IPS-18a (cell line): ENCODE results near the gene GRM1.

Source experiments
- H3K27ac ChIP-seq: one replicate; pipeline ENCODE4 v1.5.1; 2013; ENCODE audit warnings: low read length
- H3K27me3 ChIP-seq: one replicate; pipeline ENCODE4 v1.6.1; 2013; ENCODE audit warnings: mild to moderate bottlenecking, low read length; ENCODE audit not compliant: control insufficient read depth, insufficient read depth
- H3K36me3 ChIP-seq: one replicate; pipeline ENCODE4 v1.6.1; 2013; ENCODE audit warnings: low read depth, low read length; ENCODE audit not compliant: control insufficient read depth
- H3K4me1 ChIP-seq: one replicate; pipeline ENCODE4 v1.6.1; 2013; ENCODE audit warnings: low read depth, low read length; ENCODE audit not compliant: control insufficient read depth
- H3K4me3 ChIP-seq: one replicate; pipeline ENCODE4 v1.5.1; 2013; ENCODE audit warnings: low read length
- H3K9ac ChIP-seq: one replicate; pipeline ENCODE4 v1.6.1; 2013; ENCODE audit warnings: mild to moderate bottlenecking, low read length, moderate library complexity
- H3K9me3 ChIP-seq: one replicate; pipeline ENCODE4 v1.6.1; 2013; ENCODE audit warnings: low read depth, low read length; ENCODE audit not compliant: control insufficient read depth

The GRM1 gene

GRCh38 chr6:146433881-146434731 is 405.2 kb downstream of the GRM1 start:
- Histone ChIP-seq H3K27ac (no peak overlapping the region), H3K4me1 (no peaks in the 10 kb centered on the region), H3K36me3 (no peaks in the 10 kb centered on the region), H3K9me3 (no peaks in the 10 kb centered on the region), H3K9ac (no peak overlapping the region), H3K27me3 (peaks cover 16% of the 10 kb centered on the region), H3K4me3 (peak overlapping the region; percentile 52)

- Histone ChIP-seq H3K27ac (no peak overlapping the region), H3K4me1 (no peaks in the 10 kb centered on the region), H3K36me3 (no peaks in the 10 kb centered on the region), H3K4me3 (peak overlapping the region; percentile 52), H3K9me3 (no peaks in the 10 kb centered on the region), H3K27me3 (peaks cover 16% of the 10 kb centered on the region), H3K9ac (no peak overlapping the region)
These were observed 406.0 kb downstream of the GRM1 start for GRCh38 chr6:146434732-146435390.

GRCh38 chr6:146441907-146442306 is 413.0 kb downstream of the GRM1 start:
- H3K36me3 ChIP-seq: no peaks in the 10 kb centered on the region
- no peak overlapping the region for H3K27ac ChIP-seq
- no peaks in the 10 kb centered on the region for H3K9me3 ChIP-seq
- H3K4me1 ChIP-seq: no peaks in the 10 kb centered on the region
- no peaks in the 10 kb centered on the region for H3K27me3 ChIP-seq
- no peak overlapping the region for H3K4me3 ChIP-seq
- H3K9ac ChIP-seq: no peak overlapping the region

GRCh38 chr6:146444189-146444588 is 415.3 kb downstream of the GRM1 start:
- no peaks in the 10 kb centered on the region for H3K27me3 ChIP-seq
- H3K36me3 ChIP-seq: no peaks in the 10 kb centered on the region
- no peaks in the 10 kb centered on the region for H3K9me3 ChIP-seq
- no peaks in the 10 kb centered on the region for H3K4me1 ChIP-seq
- H3K4me3 ChIP-seq: no peak overlapping the region
- no peak overlapping the region for H3K9ac ChIP-seq
- H3K27ac ChIP-seq: no peak overlapping the region

GRCh38 chr6:146445233-146445632 is 416.4 kb downstream of the GRM1 start:
- no peaks in the 10 kb centered on the region for H3K27me3 ChIP-seq
- no peak overlapping the region for H3K4me3 ChIP-seq
- H3K4me1 ChIP-seq: no peaks in the 10 kb centered on the region
- no peaks in the 10 kb centered on the region for H3K9me3 ChIP-seq
- H3K36me3 ChIP-seq: no peaks in the 10 kb centered on the region
- no peak overlapping the region for H3K27ac ChIP-seq
- H3K9ac ChIP-seq: no peak overlapping the region

- Histone ChIP-seq H3K4me3 (no peak overlapping the region), H3K36me3 (no peaks in the 10 kb centered on the region), H3K9me3 (no peaks in the 10 kb centered on the region), H3K9ac (no peak overlapping the region), H3K27ac (no peak overlapping the region), H3K27me3 (no peaks in the 10 kb centered on the region), H3K4me1 (no peaks in the 10 kb centered on the region)
These were observed 428.0 kb downstream of the GRM1 start for GRCh38 chr6:146456886-146457285.

GRCh38 chr6:146460941-146461340 is 432.1 kb downstream of the GRM1 start:
- no peak overlapping the region for H3K9ac ChIP-seq

GRCh38 chr6:146470091-146470770 is 441.4 kb downstream of the GRM1 start:
- Histone ChIP-seq H3K27ac (no peak overlapping the region), H3K4me1 (no peaks in the 10 kb centered on the region), H3K27me3 (no peaks in the 10 kb centered on the region), H3K4me3 (no peak overlapping the region), H3K9me3 (no peaks in the 10 kb centered on the region), H3K9ac (no peak overlapping the region), H3K36me3 (no peaks in the 10 kb centered on the region)

More at GRCh38 chr6:146460941-146461340, 432.1 kb downstream of the GRM1 start:
- no peaks in the 10 kb centered on the region for H3K4me1 ChIP-seq
- H3K27ac ChIP-seq: no peak overlapping the region
- H3K27me3 ChIP-seq: no peaks in the 10 kb centered on the region
- no peak overlapping the region for H3K4me3 ChIP-seq
- no peaks in the 10 kb centered on the region for H3K9me3 ChIP-seq
- H3K36me3 ChIP-seq: no peaks in the 10 kb centered on the region

GRCh38 chr6:146472918-146473317 is 444.1 kb downstream of the GRM1 start:
- H3K27me3 ChIP-seq: no peaks in the 10 kb centered on the region
- no peak overlapping the region for H3K4me3 ChIP-seq
- no peak overlapping the region for H3K9ac ChIP-seq
- no peaks in the 10 kb centered on the region for H3K4me1 ChIP-seq
- no peaks in the 10 kb centered on the region for H3K9me3 ChIP-seq
- no peaks in the 10 kb centered on the region for H3K36me3 ChIP-seq
- H3K27ac ChIP-seq: no peak overlapping the region

- H3K4me3 ChIP-seq: no peak overlapping the region
- no peak overlapping the region for H3K9ac ChIP-seq
- H3K36me3 ChIP-seq: no peaks in the 10 kb centered on the region
- no peaks in the 10 kb centered on the region for H3K4me1 ChIP-seq
- H3K27me3 ChIP-seq: no peaks in the 10 kb centered on the region
- H3K9me3 ChIP-seq: no peaks in the 10 kb centered on the region
- H3K27ac ChIP-seq: no peak overlapping the region
These were observed 452.7 kb downstream of the GRM1 start for GRCh38 chr6:146481527-146481926.

GRCh38 chr6:146484411-146484810 is 455.5 kb downstream of the GRM1 start:
- Histone ChIP-seq H3K27me3 (no peaks in the 10 kb centered on the region), H3K9ac (no peak overlapping the region), H3K9me3 (no peaks in the 10 kb centered on the region), H3K4me3 (no peak overlapping the region), H3K4me1 (no peaks in the 10 kb centered on the region), H3K36me3 (no peaks in the 10 kb centered on the region), H3K27ac (no peak overlapping the region)
